GM19467 (cell line): ENCODE data around the gene CPZ.

ENCODE experiments used
- ATAC-seq: cut with Tn5 transposase; IDR thresholded peaks from one replicate; pipeline ENCODE4 v1.9.1; 2021; ENCODE audit warnings: mild to moderate bottlenecking, moderate library complexity; ENCODE audit not compliant: unreplicated experiment

Gene CPZ

DNA sequence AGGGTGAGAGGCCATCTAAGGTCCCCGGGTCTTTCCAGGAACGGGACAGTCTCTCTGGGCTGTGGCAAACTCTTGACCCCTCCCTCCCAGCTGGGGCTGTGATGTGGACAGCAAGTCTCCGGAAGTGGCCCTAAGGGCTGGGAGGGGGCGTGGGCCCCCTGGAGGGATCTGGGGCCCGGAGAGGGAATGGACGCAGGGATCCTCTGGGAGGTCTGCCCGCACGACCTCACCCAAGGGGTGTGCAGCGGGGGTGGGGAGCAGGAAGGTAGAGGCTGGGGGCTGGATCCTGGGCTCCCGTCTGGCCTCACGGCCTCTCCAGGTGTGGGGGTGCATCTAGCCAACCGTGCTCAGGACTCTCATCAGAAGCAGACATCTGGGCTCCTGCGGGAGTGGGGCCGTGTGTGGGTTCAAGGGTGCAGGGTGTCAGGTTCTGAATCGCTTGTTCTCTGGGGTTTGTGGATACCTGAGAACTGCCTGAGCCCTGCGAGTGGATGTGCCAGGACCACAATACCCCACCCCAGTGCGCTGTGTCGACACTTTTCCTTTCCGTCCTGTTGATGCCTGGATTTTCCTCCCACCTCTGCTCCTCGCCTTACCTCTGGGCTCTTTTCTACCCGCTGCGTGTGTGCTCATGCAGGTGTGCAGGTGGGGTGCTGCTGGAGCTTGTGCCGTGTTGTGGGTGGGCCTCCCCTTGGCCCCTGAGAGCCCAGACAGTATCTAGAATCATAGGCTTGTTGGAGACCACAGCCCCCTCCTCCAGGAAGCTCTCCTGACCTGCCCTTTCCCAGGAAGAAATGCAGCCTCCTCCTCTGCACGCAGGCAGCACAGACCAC, 915 bp downstream of the CPZ start:
- ATAC-seq: no peak

GRCh38 chr4:8594097-8595038, 1.8 kb downstream of the CPZ start:
- no peak for ATAC-seq

- no peak for ATAC-seq
Measured at GRCh38 chr4:8595237-8596087, 2.9 kb downstream of the CPZ start.

DNA sequence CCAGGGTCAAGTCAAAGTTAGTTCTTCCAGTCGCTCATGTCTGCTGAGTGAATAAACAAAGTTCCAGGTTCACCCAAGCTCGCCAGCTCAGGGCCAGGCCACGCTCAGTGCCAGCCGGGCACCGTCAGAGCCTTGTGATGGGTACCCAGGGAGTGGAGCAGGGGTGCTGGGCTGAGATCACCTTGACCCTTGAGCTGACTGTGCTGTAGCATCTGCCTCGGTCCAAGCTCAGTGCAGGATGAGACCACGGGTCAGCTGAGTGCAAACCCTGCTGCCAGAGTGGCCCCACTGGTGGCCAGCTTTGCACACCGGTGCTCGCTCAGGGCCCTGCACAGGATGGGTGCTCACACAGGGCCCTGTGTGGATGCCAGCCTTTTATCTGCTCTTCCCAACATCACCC, 4.3 kb downstream of the CPZ start:
- ATAC-seq: no peak

DNA sequence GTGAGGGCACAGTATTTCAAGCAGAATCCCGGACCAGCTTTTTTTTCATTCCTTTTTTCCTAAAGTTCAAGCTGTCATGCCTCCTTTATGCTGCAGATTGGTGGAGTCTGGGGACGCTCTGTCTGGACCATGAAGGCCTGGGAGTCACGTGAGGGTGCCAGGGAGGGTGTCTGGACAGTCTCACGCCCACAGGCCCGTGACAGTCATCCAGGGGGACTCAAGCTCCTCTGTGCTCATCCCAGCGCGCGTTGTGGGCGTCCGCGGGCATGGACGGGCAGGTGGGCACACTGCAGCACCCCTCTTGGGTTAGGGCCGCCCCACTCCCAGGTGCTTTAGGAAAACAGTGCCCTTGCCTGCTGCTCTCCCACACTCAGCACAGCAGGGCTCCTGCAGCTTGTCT, 4.8 kb downstream of the CPZ start:
- no peak for ATAC-seq

GRCh38 chr4:8597791-8598190, 5.2 kb downstream of the CPZ start:
- ATAC-seq: no peak

GRCh38 chr4:8598391-8599090, 6.0 kb downstream of the CPZ start:
- ATAC-seq: no peak

- ATAC-seq: no peak
Measured at GRCh38 chr4:8599091-8599460, 6.5 kb downstream of the CPZ start.

GRCh38 chr4:8599657-8600056, 7.1 kb downstream of the CPZ start:
- ATAC-seq: no peak

DNA sequence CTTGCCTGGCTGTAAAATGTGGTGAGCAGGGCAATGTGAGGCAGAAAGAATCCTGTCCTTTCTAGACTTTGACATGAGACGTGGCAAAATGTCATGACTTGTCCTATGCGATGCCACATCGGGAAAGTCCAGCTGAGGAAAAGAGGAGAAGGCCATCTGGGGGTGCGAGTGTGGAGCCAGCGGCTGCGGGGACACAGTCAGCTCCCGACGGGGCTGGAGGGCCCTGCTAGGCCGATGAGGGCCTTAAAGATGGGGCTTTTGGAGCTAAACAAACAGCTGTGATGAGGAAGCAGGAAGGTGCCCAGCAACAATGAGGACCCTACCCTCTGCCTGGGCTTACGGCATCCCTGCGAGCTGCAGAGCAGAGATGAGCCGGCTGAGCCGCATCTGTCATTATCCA, 7.7 kb downstream of the CPZ start:
- no peak for ATAC-seq

DNA sequence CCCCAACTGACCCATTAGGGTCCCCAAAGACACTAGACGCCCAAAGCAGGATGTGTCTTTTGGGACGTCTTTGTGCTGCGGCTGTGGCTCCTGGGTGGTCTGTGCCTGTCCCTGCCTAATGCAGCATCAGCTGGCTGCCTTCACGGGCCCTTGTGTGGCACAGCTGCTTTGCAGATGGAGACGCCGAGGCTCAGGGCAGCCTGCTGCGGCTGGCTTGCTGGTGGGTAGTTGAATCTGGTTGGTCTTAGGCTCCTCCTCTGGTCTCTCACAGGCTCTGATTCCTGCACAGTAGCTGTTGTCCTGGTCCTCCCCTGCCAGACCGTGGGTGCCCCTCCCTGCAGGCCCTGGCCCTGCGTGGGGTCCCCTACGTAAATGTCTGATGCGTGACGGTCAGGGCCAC, 8.1 kb downstream of the CPZ start:
- no peak for ATAC-seq

DNA sequence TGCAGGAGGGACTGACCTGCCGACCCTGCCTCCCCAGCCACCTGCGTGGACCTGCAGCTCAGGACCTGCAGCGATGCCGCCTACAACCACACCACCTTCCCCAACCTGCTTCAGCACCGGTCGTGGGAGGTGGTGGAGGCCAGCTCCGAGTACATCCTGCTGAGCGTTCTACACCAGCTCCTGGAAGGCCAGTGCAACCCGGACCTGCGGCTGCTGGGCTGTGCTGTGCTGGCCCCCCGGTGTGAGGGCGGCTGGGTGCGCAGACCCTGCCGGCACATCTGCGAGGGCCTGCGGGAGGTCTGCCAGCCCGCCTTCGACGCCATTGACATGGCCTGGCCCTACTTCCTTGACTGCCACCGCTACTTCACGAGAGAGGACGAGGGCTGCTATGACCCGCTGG, 8.5 kb downstream of the CPZ start:
- ATAC-seq: no peak

DNA sequence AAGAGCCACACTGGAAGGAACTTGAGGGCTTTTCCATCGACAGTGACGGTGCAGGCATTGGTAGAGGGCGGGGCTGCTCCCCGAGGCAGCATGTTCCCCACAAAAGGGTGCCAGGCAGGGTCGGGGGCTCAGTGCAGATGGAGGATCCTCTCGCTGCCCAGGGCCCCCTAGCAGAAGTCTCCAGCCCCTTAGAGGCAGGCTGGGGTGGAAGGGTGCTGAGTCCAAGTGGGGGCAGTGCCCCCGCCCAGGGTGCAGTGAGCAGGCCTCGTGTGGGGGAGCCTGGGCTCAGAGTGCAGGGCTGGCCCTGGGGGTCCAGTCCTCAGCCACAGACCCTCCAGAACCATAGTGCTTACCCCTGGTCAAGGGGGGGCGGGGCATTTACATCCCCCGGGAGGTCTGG, 9.0 kb downstream of the CPZ start:
- ATAC-seq: no peak

GRCh38 chr4:8602686-8603430, 10.3 kb downstream of the CPZ start:
- no peak for ATAC-seq

DNA sequence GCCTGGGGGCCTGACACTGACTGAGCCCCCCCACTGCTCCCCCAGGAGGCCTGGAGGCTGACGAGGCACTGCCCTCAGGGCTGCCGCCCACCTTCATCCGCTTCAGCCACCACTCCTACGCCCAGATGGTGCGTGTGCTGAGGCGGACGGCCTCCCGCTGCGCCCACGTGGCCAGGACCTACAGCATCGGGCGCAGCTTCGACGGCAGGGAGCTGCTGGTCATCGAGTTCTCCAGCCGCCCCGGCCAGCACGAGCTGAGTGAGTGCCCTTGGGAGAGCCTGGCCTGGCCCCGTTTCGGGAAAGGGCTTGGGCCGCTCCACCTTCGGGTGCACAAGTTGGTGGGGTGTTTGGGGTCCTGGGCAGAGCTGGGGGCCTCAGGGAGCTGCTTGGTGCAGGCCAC, 11.4 kb downstream of the CPZ start:
- ATAC-seq: no peak

- ATAC-seq: no peak
Measured at GRCh38 chr4:8605289-8605688, 12.7 kb downstream of the CPZ start.

GRCh38 chr4:8606476-8606875, 13.9 kb downstream of the CPZ start:
- ATAC-seq: no peak

DNA sequence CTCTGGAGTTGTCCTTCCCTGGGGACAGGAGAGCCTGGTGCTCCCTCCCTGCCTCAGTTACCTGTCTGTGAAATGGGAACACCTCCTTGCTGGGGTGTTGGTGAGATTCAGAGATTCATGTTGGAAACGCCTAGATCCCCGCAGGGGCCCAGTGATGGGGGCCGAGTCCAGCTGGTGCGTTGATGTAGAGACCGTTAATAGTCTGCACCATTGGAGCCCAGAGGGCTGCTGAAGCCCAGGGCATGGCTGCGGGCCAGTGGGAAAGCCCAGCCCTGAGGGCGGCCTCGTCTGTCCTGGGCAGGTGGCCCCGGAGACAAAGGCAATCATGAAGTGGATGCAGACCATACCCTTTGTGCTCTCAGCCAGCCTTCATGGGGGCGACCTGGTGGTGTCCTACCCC, 14.4 kb downstream of the CPZ start:
- ATAC-seq: no peak

DNA sequence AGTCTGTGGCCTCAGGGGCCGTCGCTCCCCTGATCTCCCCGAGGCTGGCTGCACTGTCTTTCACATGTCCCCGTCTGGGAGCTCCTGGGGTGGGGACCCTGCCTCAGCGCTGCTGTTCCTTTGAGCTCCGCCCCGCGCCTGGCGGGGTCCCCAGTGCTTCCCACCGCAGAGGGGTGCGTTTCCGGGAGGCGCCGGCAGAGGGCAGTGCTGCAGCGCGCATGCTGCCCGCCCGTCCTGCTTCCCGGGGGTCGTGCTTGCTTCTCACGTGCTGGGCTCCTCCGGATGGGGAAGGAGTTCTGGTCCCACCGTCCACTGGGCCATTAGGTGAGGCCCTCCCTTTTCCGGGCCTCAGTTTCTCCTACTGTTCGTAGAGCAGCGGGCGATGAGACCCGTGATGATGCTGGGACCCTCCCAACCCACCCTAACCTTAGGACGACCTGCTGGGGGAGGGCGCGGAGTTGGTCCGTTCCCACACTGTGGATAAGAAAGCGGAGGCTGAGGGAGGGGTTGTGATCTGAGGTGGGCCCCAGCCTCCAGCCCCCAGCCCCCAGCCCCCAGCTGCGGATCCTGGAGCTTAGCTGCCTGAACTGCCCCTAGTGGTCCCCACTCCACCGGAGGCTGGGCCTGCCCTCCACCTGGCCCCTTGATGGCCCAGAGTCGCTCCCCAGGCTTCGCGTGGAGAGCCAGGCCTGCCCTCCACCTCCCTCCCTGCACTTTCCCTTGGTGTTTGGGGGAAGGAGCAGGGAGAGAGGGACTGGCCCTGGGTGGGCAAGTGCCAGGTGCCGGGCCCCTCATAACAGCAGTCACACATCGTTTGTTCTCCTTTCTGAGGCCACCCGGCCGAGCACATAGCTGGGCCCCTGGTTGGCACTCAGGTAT, 15.3 kb downstream of the CPZ start:
- no peak for ATAC-seq
